Subcutaneous adipose tissue (tissue), 4 donors: Measurements from ENCODE around the gene CADPS. TPM values are rescaled to one million over a fixed set of nuclear protein-coding genes. Genes with fewer than 3 reads are reported as not detected.

ENCODE experiments used
- total RNA-seq, 4 donors: library from RNA; depleted of rRNA; stranded (reverse); fragments of >200 nt; gene quantifications; one replicate each; pipeline ENCODE4 v1.1.0, GENCODE V29; 2016
- TF ChIP-seq, protein P1 (sequence below): fragments of 450-650 bp; IDR thresholded peaks from one replicate; pipeline ENCODE4 v1.5.1; 2016; ENCODE audit warnings: low read depth, mild to moderate bottlenecking, control low read depth, antibody characterized with exemption, moderate library complexity

The CADPS gene
- total RNA-seq, 4 donors from 2014 or later, result 1.9 to 25.1 TPM; not detected in 2

DNA sequence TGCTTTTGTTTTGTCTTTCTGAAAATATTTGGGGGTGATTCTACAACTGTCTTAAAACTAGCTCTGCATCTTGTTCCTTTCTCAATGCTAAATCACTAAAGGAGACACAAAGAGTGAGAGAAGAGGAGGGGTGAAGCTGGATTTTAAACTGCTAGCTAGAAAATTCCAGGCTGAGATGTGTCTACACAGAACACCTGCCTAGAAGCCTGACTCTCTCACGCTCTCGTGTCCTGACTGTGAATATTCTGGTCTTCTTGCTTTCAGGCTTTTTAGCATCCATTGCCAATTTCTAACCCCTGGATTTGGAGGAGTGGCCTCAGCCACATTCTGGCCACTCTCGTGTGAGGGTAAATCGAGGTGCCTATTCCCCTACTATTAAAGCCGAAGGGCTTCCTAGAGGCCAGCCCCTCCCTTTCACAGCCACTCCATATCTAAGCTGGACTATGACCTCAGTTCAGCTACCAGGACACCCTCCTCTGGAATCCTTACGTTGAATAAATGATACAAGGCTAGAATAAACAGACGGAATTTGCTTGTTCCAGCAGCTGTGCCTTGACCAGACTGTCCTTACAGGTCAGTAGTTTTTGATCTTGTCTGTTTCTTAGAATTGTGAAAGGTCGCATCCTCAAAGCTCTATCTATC is 353.6 kb downstream of the CADPS start:
- TF ChIP-seq, protein P1, sequence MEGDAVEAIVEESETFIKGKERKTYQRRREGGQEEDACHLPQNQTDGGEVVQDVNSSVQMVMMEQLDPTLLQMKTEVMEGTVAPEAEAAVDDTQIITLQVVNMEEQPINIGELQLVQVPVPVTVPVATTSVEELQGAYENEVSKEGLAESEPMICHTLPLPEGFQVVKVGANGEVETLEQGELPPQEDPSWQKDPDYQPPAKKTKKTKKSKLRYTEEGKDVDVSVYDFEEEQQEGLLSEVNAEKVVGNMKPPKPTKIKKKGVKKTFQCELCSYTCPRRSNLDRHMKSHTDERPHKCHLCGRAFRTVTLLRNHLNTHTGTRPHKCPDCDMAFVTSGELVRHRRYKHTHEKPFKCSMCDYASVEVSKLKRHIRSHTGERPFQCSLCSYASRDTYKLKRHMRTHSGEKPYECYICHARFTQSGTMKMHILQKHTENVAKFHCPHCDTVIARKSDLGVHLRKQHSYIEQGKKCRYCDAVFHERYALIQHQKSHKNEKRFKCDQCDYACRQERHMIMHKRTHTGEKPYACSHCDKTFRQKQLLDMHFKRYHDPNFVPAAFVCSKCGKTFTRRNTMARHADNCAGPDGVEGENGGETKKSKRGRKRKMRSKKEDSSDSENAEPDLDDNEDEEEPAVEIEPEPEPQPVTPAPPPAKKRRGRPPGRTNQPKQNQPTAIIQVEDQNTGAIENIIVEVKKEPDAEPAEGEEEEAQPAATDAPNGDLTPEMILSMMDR, result no peak

DNA sequence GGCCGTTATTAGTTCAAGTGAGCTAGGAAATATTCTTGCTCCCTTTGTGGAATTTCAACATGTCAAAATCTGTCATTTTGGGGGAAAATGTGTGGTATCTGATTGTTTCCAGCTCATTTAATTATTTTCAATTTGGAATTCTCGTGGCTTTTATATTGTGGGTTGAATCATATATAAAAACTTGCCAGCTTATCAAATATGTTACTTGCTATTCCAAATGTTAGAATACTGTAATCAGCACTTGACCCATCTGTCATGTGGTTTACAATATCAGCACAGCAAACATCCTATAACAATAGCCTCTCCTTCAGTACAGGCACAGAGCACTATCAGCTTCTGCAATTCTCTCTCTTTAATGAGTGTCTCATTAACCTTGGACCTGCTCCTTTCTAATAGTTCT is 371.7 kb downstream of the CADPS start:
- TF ChIP-seq, protein P1, result no peak

DNA sequence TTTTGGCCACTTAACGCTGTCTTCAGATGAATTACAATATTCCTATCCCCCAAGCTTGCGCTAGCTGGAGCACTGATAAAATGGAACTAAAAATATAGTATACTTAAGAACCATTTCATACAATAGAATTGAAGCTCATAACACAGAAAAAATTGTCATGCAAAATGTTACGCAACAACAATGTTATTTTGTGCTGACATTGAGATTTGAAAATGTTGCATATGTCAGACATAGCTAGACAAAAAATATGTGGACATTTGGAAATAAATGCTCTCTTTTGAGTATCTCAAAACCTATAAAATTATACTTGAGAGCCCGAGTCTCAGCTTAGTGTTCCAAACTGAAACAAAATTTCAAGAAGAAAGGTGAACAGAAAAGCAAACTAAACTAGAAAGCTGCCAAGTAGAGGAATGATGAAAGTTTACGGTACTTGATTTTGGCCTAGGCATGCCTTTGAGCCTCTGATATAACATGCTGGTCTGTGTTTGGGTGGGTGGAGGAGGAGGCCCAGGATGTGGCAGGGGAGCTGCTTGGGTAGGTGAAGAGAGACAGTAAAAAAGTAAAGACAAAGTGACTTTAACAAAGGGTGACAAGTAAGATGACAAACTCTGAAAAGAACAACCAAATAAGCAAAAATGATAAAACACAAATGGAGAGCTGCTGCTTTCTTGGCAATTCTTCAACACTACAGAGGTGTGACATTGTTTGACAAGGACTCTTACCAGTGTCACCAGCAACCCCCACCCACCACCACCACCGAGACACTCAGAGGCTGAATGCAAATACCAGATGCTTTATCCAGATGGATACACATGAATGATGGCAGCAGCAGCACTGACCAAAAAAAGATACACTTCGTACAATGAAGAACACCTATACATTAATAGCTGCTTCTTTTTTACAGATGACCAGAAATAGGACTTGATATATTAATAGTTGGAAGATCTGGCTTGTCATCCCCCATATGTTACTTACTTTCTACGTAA is 372.6 kb downstream of the CADPS start:
- TF ChIP-seq, protein P1, result no peak

DNA sequence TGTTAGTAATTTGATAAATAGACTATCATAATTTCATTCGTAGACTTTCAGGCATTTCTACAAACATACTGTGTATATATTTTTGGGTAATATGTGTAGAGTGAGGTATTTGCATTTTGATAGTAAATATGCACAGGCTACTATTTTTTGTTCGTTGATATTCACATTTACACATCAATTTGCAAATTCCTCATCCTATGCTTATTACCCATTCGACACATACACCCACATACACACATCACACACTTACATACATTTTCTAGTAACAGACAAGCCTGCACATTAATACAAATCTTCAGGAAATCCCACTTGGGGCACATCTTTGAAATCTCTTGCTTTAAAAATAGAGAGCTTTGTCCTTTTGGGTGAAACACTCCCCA is 373.9 kb downstream of the CADPS start:
- TF ChIP-seq, protein P1, result no peak

DNA sequence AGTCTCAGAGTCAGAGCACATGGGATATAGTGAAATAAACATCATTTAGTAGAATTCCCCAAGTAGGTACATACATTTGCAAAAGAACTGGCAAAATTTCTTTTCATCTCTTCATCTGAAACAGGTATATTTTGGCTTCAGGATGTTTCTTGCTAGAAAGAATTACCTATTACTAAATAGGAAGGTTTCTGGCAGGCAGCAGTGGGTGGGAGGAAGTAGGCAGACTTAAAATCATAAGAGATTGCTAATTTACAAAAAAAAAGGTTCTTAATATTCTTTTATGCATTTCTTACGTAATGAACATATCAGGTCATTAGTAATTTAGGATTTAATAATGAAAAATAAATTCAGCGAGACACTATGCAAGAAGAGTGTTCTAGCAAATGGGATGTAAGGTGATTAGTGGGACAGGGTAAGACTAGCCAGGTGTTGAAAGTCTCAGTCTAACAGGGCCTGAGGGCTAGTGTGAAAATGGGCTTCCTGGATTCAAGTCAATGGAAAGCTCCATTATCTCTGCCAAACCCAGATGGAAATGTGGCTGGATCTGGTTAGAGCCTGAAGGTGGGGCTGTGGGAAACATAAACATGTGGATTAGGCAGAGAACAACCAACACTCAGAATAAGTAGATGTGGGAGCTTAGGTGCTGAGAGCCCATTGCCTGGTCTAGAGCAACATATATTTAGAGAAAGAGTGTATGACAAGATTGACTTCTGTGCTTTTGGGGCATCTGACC is 374.5 kb downstream of the CADPS start:
- TF ChIP-seq, protein P1, result no peak

DNA sequence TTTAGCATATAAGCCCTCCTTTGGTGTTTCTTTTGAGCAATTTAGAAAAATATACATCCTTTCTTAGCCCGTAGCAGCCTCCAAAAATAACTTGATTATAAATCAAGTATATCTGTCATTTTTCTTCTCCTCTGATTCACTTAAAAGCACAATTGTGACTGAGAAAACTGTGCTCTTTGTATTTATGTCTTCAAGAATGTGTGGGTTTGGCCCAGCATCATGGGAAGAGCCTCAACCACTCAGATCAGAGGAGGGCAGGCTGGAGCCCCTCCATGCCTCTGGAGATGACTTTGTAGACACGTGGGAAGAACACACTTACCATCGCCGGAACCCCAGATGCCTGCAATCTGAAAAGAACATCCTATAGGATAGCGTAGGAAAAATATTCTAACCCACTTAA is 378.1 kb downstream of the CADPS start:
- TF ChIP-seq, protein P1, result no peak

DNA sequence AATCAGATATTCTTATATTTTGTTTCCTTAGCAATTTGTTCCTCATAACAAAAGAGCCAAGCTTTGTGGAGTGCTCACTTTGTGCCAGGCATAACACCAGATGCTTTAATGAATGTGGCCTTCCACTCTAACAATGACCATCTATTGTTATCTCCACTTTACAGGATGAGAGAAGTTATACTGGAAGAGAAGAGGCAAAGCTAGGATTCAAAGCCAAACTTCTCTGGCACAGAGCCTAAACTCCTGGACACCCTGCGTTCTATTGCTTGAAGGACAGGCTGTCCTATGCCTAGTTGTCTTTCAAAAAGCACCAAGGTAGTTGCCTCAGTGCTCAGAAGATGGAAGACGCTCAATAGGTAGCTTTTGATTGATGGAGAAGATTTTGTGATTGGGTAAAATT is 378.7 kb downstream of the CADPS start:
- TF ChIP-seq, protein P1, result no peak
